ENCODE measurements around the gene H2AZ2. TPM values are rescaled to one million over a fixed set of nuclear protein-coding genes. Genes with fewer than 3 reads are reported as not detected.
"Not testable (repeated sequence)": the region's sequence is repeated elsewhere in the genome, so short reads cannot be mapped to it uniquely, and the experiment has no call there.

Gene H2AZ2
- total RNA-seq, 1 donor from 2014 or later: 199 TPM

GRCh38 chr7:44819292-44819691 lies 28.6 kb downstream of the H2AZ2 start:
- DNase-seq (ENCODE audit: low read depth in 2 of 2): no peak

- no peak for DNase-seq (ENCODE audit: low read depth in 2 of 2)
Observed at GRCh38 chr7:44814919-44815318, 33.0 kb downstream of the H2AZ2 start.

- DNase-seq (ENCODE audit: low read depth in 2 of 2): no peak
Observed at GRCh38 chr7:44811571-44811970, 36.3 kb downstream of the H2AZ2 start.

- no peak for DNase-seq (ENCODE audit: low read depth in 2 of 2)
Observed at GRCh38 chr7:44811093-44811492, 36.8 kb downstream of the H2AZ2 start.

GRCh38 chr7:44808914-44809393 lies 38.9 kb downstream of the H2AZ2 start:
- DNase-seq (ENCODE audit: low read depth in 2 of 2): no peak

- DNase-seq (ENCODE audit: low read depth in 2 of 2): no peak
Observed at GRCh38 chr7:44805950-44806349, 41.9 kb downstream of the H2AZ2 start.

- DNase-seq (ENCODE audit: low read depth in 2 of 2): not testable (repeated sequence)
Observed at GRCh38 chr7:44803828-44804519, 43.9 kb downstream of the H2AZ2 start.

GRCh38 chr7:44802418-44803025 lies 45.4 kb downstream of the H2AZ2 start:
- DNase-seq (ENCODE audit: low read depth in 2 of 2): no peak

- DNase-seq (ENCODE audit: low read depth in 2 of 2): no peak
Observed at GRCh38 chr7:44801890-44802289, 46.0 kb downstream of the H2AZ2 start.

- no peak for DNase-seq (ENCODE audit: low read depth in 2 of 2)
Observed at GRCh38 chr7:44799939-44800338, 47.9 kb downstream of the H2AZ2 start.

GRCh38 chr7:44798649-44799305 lies 49.1 kb downstream of the H2AZ2 start:
- no peak for DNase-seq (ENCODE audit: low read depth in 2 of 2)

- peak; percentile 78 to 91 for DNase-seq (ENCODE audit: low read depth in 2 of 2)
Observed at GRCh38 chr7:44797329-44798258, 50.3 kb downstream of the H2AZ2 start.

- DNase-seq (ENCODE audit: low read depth in 2 of 2): peak; percentile 98
Observed at GRCh38 chr7:44796504-44797328, 51.2 kb downstream of the H2AZ2 start, which contains the start of gene PPIA. Gene PPIA, plus strand, starts transcription at chr7:44796681. Its CDS starts 44 bp downstream, at chr7:44796725.

GRCh38 chr7:44796034-44796503 lies 51.8 kb downstream of the H2AZ2 start:
- DNase-seq (ENCODE audit: low read depth in 2 of 2): no peak

- DNase-seq (ENCODE audit: low read depth in 2 of 2): no peak
Observed at GRCh38 chr7:44794331-44794730, 53.6 kb downstream of the H2AZ2 start.

- no peak for DNase-seq (ENCODE audit: low read depth in 2 of 2)
Observed at GRCh38 chr7:44793919-44794318, 54.0 kb downstream of the H2AZ2 start.

GRCh38 chr7:44791278-44792219 lies 56.3 kb downstream of the H2AZ2 start:
- no peak for DNase-seq (ENCODE audit: low read depth in 2 of 2)

- no peak for DNase-seq (ENCODE audit: low read depth in 2 of 2)
Observed at GRCh38 chr7:44789990-44790389, 57.9 kb downstream of the H2AZ2 start.

GRCh38 chr7:44787762-44788161 lies 60.1 kb downstream of the H2AZ2 start:
- no peak for DNase-seq (ENCODE audit: low read depth in 2 of 2)

Measured in dermis microvascular lymphatic vessel endothelial cell (primary cell).